CD4-positive, alpha-beta T cell treated with Interleukin-4 for 1 hour (primary cell): Measurements from ENCODE around the gene DZIP1.

Experiments used
- DNase-seq, 2 donors: peaks; one replicate each; pipeline ENCODE4 v3.0.0-alpha.2; 2020 to 2022

Gene DZIP1

DNA sequence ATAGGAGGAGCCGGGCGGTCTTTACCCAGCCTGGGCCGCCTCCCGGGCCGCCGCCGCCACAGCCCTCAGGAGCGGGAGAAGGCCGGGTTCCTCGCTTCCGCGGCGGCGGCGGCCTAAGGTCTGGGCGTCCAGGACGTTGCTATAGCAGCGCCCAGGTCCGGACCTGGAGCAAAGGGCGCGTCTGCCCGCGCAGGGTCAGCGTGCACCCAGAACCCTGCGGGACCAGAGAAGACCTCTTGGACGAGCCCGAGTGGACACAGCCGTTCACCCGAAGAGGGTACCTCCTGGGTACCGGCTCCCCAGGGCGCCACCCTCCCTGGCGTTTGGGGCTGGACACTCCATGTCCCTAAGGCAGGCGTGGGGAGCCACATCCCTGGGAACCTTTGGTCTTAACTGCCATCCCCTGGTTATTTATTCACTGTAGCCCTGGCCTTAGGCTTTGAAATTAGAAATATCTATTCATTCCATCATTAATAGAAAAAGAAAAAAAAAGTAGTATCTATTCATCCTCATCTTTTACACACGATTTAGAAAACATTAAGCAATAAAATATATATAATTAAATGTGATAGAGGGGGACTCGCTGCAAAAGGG, 2.4 kb downstream of the DZIP1 start:
- no peak for DNase-seq

DNA sequence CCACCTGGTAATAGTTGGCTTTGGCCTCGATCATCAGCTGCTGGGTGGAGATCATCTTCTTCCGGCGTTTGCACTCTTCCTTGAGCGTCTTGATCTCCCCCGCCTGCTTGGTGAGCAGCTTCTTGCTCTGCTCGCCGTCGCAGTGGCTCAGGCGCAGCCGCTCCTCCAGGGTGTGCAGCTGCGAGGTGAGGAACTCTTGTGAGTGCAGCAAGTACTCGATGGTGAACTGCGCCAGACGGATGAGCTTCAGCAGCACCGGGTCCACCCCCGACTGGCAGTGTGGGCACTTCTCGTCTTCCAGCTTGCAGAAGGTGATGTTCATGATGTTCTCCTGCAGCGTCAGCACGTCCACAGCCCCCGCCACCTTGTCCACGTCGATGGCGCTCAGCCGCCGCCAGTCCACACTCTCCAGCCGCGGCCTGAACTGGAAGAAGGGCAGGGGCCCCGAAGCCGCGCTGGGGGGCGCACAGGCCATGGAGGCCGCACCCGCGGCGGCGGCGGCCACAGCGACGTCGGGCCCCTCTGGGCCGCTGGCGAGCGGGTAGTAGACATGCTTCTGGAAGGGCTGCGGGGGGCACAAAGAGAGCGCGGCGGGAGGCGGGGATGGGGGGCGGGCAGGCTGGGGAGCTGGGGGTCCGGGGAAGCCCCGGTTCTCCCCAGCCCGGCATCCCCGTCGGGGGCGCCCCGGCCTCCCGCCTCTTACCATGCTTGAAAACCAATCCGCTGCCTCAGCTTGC, 3.0 kb downstream of the DZIP1 start:
- no peak for DNase-seq

DNA sequence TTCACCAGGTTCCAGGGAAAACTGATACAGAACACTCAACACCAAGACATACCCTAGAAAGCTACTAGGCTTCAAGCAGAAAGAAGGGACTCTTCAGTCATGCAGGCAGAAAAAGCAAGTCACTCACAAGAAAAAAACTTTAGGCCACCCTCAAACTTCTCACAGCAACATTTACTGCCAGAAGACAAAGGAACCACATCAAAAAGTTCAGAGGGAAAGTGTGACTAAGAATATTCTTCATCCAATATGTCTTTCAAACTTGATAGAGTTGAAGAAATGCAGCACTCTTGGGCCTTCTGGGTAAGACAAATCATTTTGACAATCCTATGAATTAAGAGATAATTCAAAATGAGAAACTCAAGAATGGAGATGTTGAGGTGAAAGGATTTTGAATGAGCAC, 7.7 kb downstream of the DZIP1 start:
- DNase-seq: no peak

DNA sequence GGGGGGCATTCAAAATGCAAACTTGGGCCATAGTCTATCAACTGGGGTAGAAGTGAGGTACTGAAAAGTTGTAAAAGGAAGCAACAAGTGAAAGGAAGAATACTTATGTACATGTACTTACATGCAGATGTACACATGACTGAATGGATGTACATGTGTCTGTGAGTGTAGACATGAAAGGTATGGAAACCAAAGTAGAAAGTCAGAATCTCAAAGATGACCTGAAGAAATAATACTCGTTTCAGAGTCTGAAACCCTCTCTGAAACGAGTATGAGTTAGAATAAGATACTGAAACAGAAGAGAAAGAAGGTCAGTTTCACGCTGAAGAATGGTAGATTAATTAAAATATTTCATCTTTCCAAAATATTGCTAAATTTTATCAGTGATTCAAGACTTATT, 13.9 kb downstream of the DZIP1 start:
- no peak for DNase-seq

DNA sequence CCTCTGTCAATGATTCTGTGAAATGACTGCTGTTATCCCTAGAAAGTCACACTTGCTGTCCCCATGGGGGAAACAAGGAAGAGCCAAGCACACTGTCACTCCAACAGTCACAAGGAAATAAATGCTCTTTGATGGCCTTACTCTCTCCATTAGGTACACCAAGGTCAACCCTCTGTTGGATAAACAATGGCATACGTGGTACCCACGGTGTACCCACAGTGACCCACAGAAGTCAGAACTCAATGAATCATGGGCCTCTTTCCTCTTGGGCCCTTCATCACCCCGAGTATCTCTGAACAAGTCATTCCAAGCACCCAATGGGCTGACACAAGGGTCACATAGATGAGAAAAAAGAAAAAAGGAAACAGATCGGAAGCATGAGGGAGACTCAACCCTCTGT, 15.4 kb downstream of the DZIP1 start:
- DNase-seq: no peak

DNA sequence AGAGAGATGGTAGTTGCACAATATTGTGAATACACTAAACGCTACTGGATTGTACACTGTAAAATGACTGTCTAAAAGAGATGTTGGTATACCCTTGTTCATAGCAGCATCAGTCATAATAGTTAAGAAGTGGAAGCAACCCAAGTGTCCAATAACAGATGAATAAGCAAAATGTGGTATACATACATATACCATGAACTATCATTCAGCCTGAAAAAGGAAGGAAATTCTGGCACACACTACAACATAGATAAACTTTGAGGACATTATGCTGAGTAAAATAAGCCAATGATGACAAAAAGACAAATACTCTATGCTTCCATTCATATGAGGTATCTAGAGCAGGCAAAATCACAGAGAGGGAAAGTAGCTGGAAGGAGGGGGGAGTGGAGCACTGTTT, 16.0 kb downstream of the DZIP1 start:
- no peak for DNase-seq

DNA sequence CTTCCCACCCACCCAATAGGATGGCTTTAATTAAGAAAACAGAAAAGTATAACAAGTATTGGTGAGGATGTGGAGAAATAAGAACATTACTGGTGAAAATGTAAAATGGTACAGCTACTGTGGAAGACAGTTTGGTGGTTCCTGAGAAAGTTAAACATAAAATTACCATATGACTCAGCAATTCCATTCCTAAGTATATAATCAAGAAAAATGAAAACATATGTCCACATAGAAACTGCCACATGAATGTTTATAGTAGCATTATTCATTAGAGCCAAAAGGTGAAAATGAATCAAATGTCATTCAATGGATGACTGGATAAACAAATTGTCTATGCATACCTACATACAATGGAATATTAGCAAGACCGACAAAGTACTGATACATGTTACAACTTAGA, 16.9 kb downstream of the DZIP1 start:
- no peak for DNase-seq

DNA sequence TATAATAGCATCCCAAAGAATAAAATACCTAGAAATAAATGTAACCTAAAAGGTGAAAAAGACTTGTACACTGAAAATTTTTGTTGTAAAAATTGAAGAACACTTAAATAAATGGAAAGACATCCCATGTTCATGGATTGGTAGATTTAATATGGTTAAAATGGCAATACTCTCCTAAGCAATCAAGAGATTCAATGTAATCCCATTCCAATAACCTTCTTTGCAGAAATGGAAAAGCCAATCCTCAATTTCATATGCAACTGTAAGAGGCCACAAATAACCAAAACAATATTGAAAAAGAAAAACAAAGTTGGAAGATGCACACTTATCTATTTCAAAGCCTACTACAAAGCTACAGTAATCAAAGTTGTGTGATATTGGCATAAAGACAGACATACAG, 17.7 kb downstream of the DZIP1 start:
- DNase-seq: no peak

DNA sequence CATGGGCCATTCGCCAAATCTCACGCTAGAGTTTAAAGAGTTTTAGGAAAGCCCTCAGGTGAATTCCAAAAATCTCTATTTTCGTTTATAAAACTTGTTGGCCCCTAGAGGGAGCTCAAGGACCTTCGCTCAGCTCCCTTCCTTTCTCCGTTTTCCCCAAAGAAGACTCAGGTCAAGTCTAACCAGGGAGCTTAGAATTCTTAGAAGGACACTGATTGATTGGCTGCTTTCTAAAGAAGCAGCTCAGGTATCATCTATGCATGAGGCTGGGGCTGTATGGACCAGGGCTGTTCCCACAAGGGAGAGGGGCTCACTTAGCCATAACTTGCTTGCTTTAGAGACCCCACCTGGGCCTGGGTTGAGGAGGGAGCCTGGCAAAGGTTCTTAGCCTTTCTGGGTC, 20.5 kb downstream of the DZIP1 start:
- peak in 1 of 2 donors; percentile 34 for DNase-seq

DNA sequence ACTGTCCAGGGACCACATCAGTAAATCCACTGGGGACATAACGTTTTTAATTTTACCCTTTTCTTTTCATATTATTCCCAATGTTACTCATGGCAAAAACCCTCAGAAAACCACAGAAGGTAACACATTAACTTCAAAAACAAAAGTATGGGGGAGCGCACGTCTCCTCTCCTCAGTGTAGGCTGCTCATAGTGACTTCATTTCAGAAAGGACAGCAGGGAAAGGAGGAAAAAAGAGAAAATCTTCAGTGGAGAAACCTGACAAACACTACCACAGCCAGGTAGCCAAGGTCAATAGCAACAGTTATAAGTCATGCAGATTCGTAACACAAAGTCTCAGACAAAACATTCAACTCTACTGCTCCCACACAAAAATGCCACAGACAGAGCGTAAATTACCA, 21.4 kb downstream of the DZIP1 start:
- DNase-seq: no peak

DNA sequence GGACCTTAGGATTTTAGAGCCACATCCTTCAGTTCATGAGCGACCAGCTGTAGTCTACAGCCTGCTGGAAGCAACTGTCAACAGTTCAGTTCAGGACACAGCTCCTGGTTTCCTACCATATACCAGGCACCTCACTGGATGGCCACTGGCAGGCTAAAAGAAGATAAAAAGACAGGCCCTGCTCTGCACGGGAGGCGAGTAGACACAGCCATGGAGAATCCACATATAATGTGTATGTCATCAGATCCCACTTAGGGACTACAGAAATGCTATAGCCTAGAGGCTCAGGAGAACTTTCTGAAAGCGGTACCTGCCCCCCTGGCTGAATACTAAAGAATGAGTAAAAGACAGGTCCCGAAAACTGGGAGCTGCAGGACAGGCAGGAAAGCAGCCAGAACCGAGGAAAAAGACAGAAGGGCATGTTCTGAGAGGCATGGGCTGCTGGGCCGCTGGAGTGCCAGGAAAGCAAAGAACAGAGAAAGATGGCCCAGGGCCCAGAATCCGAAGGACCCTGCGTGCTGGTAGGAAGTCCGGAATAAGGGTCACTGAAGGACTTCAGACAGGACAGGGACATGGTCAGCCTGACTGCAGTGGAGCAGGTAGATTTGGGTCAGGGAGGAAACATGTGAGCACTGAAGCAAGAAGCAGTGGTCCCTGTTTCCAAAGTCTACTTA, 23.5 kb downstream of the DZIP1 start:
- no peak for DNase-seq

DNA sequence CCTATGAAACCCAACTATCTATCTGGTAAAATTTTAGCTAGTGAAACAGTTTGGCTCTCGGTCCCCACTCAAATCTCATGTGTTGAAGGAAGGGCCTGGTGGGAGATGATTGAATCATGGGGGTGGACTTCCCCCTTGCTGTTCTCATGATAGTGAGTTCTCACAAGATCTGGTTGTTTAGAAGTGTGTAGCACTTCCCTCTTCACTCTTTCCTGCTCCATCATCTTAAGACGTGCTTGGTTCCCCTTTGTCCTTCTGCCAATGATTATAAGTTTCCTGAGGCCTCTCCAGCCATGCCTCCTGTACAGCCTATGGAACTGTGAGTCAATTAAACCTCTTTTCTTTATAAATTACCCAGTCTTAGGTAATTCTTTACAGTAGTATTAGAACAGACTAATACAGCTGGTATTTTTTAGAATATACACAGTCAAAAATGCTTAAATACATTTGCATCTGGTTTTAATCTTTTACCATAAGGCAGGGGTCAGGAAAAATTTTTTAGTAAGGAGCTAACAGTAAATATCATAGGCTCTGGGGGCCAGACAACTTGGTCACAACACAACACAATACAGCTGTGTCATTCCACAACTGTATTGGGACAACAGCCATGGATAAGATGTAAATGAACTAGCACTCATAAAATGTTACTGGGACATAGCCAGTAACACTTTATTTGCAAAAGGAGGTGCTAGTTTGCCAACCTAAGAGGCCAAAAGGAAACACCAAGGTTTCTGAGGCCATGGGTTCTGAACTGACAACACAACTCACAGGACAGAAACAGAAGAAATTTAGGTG, 24.3 kb downstream of the DZIP1 start:
- no peak for DNase-seq

DNA sequence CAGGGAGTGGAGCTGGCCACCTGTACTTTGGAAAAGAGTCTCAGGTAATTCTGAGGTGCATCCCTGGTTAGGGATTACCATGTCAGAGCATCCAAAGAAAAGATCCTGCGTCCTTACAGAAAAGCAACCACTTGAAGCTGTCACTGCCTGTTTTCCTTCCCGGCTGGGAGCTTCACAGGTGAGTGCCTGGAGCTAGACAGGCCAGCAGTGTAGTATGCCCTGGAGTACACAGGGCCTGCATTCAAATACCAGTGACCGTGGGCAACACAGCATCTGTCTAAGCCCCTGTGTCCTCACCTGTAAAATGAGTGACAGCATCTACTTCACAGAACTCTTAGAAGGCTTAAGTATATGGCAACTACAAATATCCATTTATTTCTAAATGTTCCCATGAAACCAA, 29.0 kb downstream of the DZIP1 start:
- no peak for DNase-seq

DNA sequence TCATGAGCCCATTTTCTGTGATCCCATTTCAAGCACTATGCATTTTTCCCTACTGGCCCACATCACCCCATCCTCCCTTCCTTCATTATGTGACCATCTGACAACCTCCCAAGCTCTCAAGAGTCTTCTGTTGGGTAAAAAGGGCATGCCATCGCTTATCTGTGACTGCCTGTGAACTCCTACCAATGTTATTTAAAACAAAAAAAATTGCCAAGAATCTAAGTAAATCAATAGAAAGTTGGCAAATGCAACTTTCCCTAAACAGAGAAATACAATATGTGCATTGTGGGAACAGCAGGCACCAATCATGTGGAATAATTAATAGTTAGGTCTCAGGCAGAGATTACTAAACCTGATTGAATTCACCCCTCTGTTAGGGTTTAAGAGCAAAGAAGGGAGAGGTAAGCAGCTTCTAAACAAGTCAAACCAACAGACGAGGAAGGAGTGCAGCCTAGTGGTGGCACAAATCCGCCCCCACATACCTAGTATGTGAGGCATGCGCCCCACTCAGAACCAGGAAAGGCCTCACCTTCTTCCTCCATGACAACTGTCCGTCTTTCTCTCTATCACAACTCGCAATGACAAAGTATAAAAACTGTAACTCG, 29.8 kb downstream of the DZIP1 start:
- DNase-seq: no peak

DNA sequence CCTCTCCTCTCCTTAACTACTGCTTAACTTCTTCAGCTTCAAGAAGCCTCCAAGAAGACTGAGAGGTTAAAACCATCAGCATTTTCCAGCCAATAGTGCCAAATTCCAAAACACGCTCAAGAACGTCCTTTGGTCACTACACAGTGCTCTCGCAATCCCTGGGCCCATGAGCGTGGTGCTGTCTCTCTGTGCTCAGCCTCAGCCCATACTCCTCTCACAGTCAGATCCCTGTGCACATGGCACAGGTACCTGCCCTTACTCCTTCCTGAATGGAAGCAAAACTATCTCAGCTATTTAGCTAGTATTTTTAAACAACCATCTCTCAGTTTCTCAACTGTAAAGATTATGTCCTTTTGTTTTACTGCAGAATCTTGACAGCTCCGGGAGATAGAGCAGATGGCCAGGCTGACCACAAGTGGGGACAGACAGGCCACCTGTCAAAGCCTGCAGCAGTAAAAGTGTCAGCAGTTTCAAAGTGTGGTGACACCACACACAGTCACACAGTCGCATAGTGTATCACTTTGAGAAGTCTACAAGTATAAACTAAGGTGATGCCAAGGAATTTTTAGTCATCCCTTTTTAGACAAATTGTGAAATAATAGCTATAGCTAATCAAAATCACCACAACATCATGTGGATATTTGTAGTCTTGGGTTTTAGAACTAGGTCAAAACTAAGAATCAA, 35.7 kb downstream of the DZIP1 start:
- DNase-seq: no peak

DNA sequence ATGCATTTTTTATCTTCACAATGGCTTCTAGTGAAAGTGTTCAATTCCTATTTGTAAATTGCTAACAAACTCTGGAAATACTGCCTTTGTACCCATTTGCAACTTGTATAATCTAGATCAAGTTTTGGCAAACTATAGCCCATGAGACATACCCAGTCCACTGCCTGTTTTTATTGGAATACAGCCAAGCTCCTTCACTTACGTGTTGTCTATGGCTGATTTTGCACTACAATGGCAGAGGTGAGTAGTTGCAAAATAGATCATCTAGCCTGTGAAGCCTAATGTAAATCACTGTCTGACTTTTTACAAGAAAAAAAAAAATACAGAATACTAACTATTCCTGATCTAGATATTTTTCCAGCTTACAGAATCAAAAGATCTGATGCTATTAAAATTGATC, 37.1 kb downstream of the DZIP1 start:
- no peak for DNase-seq

DNA sequence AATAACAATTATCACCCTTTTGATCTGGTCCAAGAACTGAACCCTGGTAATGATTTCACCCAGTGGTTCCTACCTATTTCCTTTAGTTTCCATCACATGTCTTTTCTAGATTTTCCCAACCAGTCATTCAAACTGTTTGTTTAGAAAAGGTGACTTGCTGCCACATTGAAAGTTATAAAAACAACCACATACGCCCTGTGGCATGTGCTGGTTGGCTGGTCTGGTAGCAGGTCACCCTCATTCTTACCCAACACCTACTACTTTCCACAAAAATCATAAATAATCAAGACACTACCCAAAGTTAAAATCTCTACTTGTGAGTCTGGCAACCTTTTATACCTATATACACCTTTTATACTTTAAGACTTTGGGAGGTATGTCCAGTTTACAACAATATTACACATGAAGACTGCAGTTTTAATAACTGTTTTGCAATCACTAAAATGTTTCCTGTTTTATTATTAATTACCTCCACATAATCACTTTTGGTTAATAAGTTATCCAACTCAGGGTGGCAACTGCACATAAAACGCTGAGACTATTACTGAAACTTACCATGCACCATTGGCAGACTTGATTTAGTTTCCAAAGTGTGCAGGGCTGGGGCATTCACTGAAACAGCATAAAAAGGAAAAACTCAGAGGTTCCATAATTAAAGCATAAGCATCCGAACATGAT, 38.9 kb downstream of the DZIP1 start:
- no peak for DNase-seq

DNA sequence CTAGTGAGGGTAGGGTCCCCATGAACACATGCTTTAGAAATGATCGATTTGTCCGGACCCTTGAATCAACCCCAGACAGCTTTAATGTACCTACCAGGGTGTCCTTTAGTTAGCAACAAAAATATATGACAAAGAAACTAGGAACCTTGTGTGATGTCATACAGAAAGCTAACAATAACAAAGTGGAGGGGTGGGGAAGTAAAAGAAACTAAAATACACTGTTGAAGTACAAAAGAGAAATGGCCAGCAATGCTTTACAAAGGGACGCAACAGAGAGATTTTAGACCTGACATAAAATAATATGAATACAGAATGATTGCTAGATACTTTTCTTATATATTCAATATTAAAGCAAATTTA, 40.0 kb downstream of the DZIP1 start:
- no peak for DNase-seq

DNA sequence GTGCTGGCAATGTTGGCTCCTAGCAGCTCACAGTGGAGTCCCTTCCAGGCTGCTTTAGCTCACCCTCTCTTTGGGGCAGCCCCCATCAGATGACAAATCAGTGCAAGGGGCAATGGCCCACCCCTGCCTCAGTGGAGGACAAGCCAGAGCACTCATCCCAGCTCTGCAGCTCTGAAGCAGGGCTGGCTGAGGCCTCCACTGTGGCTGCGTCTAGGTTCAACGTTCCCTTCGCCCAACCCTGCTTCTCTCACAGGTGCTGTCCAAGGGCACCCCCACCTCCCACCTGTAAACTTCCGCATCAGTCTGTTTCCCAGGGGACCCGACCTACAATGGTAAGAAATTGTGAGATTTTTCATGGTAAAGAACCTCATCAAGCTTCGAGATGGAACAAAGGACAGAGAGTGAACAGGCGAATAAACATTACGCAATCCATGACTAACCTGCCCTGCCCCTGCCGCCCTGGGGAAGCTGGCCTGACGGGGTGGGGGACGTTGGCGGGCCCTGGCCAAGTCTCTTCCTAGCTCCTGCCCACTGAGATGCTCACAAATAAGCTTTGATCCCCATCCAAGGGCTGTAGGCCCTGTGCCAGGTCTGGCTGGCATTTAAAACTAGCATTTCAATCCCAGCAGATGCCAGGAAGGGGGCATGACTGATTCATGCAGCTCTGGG, 40.5 kb downstream of the DZIP1 start:
- no peak for DNase-seq

DNA sequence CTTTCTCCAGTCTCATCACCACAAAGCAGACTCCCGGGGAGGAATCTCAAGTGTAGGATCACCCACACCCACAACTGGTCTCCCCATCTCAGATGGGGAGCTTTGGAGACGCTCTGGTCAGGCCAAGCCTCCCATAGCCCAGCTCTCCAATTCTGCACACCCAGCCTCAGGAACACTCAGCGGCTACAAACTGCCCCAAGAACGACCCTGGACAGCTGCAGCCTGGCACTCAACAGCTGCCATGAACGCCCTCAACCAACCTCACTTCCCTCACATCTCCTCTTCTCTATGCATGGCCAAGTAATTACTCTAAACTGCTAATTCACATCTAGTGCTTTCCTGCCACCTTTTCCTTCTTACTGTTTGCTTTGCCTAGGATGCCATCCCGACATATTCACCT, 42.6 kb downstream of the DZIP1 start:
- no peak for DNase-seq

DNA sequence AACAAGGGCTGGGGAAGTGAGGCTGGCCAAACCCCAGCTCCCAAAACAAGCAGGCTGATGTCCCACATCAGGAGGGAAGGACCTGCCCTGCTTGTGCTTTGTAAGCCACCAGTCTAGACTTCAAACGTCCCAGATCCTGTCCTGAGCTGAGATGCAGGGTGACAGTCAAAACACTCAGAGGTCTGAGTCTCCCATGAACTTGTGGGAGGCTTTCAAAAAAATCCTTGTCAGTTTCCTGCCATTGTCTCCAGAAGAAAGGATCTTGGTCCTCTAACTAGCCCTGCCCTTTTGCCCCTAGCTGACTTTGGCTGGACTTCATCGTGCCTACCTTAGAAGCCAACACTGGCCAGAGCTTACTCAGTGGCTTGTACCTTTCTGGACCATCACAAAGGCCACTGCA, 43.3 kb downstream of the DZIP1 start:
- DNase-seq: no peak

DNA sequence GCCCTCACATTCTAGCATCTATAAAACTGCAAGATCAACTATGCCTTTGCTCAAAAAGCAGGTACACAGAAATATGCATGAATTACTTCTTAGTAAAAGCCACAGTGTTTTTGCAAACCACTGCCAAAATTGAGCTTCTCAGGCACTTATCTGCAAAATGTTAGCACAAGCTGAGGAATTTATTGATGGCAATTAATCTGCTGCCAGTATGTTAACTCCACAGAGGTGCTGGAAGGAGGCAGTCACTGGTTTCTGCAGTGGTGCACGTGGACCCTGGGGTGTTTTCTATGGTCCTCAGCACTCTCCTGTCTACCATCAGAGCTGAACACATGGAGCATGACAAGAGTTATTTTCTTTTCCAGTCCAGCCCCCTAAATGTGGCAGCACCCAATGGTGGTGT, 47.8 kb downstream of the DZIP1 start:
- DNase-seq: no peak
